ENCODE measurements around the gene CATSPER1. TPM values are rescaled to one million over a fixed set of nuclear protein-coding genes. Genes with fewer than 3 reads are reported as not detected.
"Not testable (repeated sequence)": the region's sequence is repeated elsewhere in the genome, so short reads cannot be mapped to it uniquely, and the experiment has no call there.

CATSPER1 gene
- total RNA-seq, 1 donor from 2014 or later, result 3.4 TPM

- Histone ChIP-seq H3K27me3 (no peaks in the 10 kb centered on the region), H3K4me3 (no peak overlapping the region), H3K36me3 (no peaks in the 10 kb centered on the region), H3K27ac (no peak overlapping the region), H3K9me3 (no peaks in the 10 kb centered on the region), H3K4me1 (no peaks in the 10 kb centered on the region)
- DNase-seq, result no peak
- ATAC-seq, result no peak
- no peak for TF ChIP-seq CTCF (IDR thresholded peaks at IDR 0.05)
- intact Hi-C loops (cut with DNase I), result no loop called here
Observed at GRCh38 chr11:66032957-66033735, 6.9 kb upstream of the CATSPER1 start.

- intact Hi-C loops (cut with DNase I); DNase-seq; H3K4me3 ChIP-seq; H3K36me3 ChIP-seq; H3K27ac ChIP-seq; H3K9me3 ChIP-seq; ATAC-seq; H3K27me3 ChIP-seq: not testable (repeated sequence)
- H3K4me1 ChIP-seq, result peaks cover 13% of the 10 kb centered on the region
Observed at GRCh38 chr11:66023186-66023440, 3.2 kb downstream of the CATSPER1 start.

- TF ChIP-seq CTCF (IDR thresholded peaks at IDR 0.05), result peak; percentile 97
- Histone ChIP-seq H3K36me3 (no peaks in the 10 kb centered on the region), H3K9me3 (no peaks in the 10 kb centered on the region), H3K4me3 (peak overlapping the region; percentile 16), H3K27ac (no peak overlapping the region), H3K4me1 (peaks cover 13% of the 10 kb centered on the region), H3K27me3 (no peaks in the 10 kb centered on the region)
- peak; percentile 92 for ATAC-seq
- intact Hi-C loops (cut with DNase I), result no loop called here
- DNase-seq, result peak; percentile 89
Observed at GRCh38 chr11:66022401-66023185, 3.7 kb downstream of the CATSPER1 start.

GRCh38 chr11:66020618-66021357, 5.5 kb downstream of the CATSPER1 start:
- H3K27me3 ChIP-seq, result no peaks in the 10 kb centered on the region
- DNase-seq (peak; percentile 82), ATAC-seq (peak; percentile 83)
- no peaks in the 10 kb centered on the region for H3K36me3 ChIP-seq
- H3K4me1 ChIP-seq, result peaks cover 13% of the 10 kb centered on the region
- no peaks in the 10 kb centered on the region for H3K9me3 ChIP-seq
- H3K4me3 ChIP-seq, result no peak overlapping the region
- intact Hi-C loops (cut with DNase I), result no loop called here
- no peak for TF ChIP-seq CTCF (IDR thresholded peaks at IDR 0.05)
- no peak overlapping the region for H3K27ac ChIP-seq

- intact Hi-C loops (cut with DNase I), result no loop called here
- no peak for TF ChIP-seq CTCF (IDR thresholded peaks at IDR 0.05)
- H3K4me3 ChIP-seq, result no peak overlapping the region
Observed at GRCh38 chr11:66020212-66020611, 6.1 kb downstream of the CATSPER1 start.

GRCh38 chr11:66017321-66017720, 9.0 kb downstream of the CATSPER1 start:
- Histone ChIP-seq H3K27ac (no peak overlapping the region), H3K36me3 (no peaks in the 10 kb centered on the region), H3K27me3 (peaks cover 6% of the 10 kb centered on the region), H3K4me3 (no peak overlapping the region), H3K9me3 (no peaks in the 10 kb centered on the region), H3K4me1 (peaks cover 13% of the 10 kb centered on the region)
- DNase-seq (no peak), ATAC-seq (no peak)
- intact Hi-C loops (cut with DNase I), result no loop called here
- TF ChIP-seq CTCF (IDR thresholded peaks at IDR 0.05), result no peak

More at GRCh38 chr11:66020212-66020611, 6.1 kb downstream of the CATSPER1 start:
- Histone ChIP-seq H3K9me3 (no peaks in the 10 kb centered on the region), H3K4me1 (peaks cover 13% of the 10 kb centered on the region), H3K27me3 (no peaks in the 10 kb centered on the region), H3K36me3 (no peaks in the 10 kb centered on the region), H3K27ac (no peak overlapping the region)
- DNase-seq (no peak), ATAC-seq (peak; percentile 1)
